Fibroblast of villous mesenchyme (primary cell): ENCODE measurements around the gene RAPGEF6. TPM values are rescaled to one million over a fixed set of nuclear protein-coding genes. Genes with fewer than 3 reads are reported as not detected.

Experiments
- DNase-seq: peaks from one replicate; pipeline ENCODE4 v3.0.0-alpha.2; 2010; ENCODE audit warnings: low read depth
- H3K4me3 ChIP-seq: 2 replicates; pipeline ENCODE4 v1.5.1; 2011; ENCODE audit warnings: low read depth, mild to moderate bottlenecking, low read length
- total RNA-seq: library from RNA; depleted of rRNA; stranded (reverse); fragments of >200 nt; gene quantifications from 2 replicates; pipeline ENCODE4 v1.2.3, GENCODE V29; 2012
- TF ChIP-seq, protein P1 (sequence below): IDR thresholded peaks from 2 replicates; pipeline ENCODE4 v1.5.1; 2012; ENCODE audit warnings: low read depth, mild to moderate bottlenecking, low read length; ENCODE audit not compliant: insufficient read depth

The RAPGEF6 gene
- total RNA-seq, 1 donor: 21.6 TPM

DNA sequence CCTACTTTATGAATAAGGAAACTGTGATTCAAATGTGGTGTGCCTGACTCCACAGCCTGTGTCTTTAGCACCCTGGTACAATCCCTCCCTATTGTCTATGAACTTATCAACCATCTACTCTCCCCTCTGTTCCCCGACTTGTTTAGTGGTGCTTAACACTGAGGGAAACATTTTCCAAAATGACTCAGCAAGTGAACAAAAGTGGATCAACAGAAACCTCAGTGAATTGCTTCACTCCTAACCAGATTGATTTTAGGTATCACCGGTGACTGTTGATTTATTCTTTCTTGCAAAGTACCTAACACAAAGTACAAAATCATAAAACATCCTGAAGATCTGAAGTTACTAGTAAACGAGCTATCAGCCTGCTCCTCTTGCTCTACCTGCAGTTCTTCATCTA lies 42.1 kb upstream of the RAPGEF6 start:
- TF ChIP-seq, protein P1, sequence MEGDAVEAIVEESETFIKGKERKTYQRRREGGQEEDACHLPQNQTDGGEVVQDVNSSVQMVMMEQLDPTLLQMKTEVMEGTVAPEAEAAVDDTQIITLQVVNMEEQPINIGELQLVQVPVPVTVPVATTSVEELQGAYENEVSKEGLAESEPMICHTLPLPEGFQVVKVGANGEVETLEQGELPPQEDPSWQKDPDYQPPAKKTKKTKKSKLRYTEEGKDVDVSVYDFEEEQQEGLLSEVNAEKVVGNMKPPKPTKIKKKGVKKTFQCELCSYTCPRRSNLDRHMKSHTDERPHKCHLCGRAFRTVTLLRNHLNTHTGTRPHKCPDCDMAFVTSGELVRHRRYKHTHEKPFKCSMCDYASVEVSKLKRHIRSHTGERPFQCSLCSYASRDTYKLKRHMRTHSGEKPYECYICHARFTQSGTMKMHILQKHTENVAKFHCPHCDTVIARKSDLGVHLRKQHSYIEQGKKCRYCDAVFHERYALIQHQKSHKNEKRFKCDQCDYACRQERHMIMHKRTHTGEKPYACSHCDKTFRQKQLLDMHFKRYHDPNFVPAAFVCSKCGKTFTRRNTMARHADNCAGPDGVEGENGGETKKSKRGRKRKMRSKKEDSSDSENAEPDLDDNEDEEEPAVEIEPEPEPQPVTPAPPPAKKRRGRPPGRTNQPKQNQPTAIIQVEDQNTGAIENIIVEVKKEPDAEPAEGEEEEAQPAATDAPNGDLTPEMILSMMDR: no peak
- DNase-seq: no peak
- no peak overlapping the region for H3K4me3 ChIP-seq

DNA sequence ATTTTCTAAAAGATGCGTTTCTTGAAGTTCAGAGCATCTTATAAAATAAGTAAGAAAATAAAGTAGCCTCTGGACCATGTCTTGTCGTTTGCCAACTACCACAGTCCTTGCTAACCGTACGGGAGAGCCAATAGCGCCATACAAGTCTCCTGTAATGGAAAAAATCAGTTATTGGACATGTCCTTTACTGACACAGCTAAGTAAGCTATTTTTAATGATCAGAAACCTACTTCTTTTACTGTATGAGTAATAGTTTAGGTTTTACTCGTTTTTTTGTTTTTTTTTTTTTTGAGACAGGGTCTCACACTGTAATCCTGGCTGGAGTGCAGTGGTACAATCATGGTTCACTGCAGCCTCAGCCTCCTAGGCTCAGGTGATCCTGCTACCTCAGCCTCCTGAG lies 37.7 kb upstream of the RAPGEF6 start:
- TF ChIP-seq, protein P1: no peak
- no peak overlapping the region for H3K4me3 ChIP-seq
- no peak for DNase-seq

DNA sequence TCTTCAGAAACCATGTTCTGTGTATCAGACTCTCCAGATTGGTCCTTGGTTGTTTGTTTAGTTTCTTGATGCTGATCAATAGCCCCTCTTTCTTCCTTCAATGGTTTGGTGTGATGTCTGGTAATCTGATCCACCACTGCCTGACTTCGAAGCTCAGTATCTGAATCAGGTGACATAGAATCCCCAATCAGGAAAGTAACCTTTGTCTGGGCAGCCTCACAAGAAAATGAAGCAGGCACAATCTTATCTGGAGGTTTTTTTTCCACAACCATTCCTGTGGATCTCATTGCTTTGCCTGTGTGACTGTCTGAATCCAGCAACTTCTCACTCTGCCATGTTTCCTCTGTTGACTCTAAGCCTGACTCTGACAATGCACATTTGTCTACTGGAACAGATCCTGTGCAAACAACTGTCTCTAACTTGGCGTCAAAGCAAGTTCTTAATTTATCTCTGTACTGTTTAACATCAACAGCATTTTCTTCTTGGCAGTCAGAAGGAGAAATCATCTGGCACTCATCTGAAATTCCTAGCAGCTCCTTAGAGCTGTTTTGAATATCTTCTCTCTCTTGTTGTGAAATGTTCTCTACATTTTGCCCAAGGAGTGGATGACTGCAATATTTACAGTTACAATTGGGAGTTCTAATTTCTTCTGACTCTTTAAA lies 37.1 kb upstream of the RAPGEF6 start:
- TF ChIP-seq, protein P1: no peak
- H3K4me3 ChIP-seq: no peak overlapping the region
- peak; percentile 94 for DNase-seq

DNA sequence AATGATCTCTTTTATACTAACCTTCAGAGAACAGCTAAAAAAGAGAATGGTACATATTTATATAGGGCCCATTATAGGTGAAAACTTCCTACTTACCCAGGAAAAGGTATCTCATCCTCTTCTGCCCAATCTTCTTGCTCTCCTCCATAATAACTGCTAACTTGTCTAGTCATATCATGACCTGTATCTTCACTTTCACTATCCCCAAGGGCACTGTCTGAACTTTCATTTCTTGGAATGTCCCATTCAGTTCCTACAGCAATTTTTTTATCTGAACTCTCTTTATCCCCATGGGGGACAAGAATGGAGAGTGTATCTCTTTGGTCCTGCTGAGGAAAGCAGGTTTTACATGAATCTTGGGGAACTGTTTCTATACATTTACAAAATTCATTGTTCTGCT lies 36.4 kb upstream of the RAPGEF6 start:
- TF ChIP-seq, protein P1: no peak
- H3K4me3 ChIP-seq: no peak overlapping the region
- peak; percentile 38 for DNase-seq

DNA sequence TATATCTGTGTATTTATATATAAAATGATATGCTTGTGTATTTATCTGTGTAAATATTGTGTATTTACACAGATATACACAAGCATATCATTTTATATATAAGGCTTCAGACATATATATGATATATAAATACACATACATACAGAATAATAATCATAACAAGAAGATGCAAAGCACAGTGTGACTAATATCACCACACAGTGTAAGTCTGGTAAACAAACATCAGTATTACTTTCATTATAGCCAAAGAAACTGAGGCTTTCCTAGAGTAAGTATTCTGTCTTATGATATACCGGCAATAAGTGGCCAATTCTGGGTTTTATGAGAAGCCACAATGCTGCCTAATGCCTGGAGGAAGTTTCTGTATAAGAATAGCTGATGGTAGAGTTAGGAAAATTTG lies 29.9 kb upstream of the RAPGEF6 start:
- no peak overlapping the region for H3K4me3 ChIP-seq
- TF ChIP-seq, protein P1: no peak

DNA sequence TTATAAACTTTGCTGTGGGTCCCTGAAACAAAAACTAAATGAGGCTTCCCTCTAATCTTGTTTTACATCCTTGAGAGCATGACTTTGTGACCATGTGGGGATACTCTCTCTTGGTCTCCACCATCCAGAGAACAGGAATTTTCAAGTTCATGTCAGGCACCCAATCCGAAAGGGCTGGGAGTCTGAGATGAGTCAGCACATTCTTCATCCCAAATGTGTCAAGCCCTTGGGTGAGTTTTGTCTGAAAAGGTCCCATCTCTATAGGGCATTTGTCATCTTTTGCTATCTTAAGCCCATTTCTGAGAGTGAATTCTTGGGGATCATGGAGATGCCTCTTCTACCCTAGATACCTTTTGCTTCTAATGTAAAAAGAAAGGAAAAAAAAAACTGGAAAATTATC lies 26.9 kb upstream of the RAPGEF6 start:
- TF ChIP-seq, protein P1: no peak
- DNase-seq: no peak
- H3K4me3 ChIP-seq: no peak overlapping the region

More for the DNA sequence above, 29.9 kb upstream of the RAPGEF6 start:
- DNase-seq: no peak

DNA sequence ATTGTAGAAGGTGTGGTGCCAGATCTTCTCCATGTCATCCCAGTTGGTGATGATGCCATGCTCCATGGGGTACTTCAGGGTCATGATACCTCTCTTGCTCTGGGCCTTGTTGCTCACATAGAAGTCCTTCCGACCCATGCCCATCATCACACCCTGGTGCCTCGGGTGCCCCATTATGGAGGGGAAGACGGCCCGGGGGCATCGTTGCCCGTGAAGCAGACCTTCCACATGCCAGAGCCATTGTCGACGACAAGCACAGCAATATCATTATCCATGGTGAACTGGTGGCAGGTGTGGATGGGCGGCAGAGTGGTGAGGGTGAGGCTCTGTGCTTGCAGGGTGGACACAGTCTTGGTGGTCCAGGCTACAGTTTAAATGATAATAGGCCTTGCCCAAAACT lies 24.8 kb upstream of the RAPGEF6 start:
- no peak for DNase-seq
- H3K4me3 ChIP-seq: no peak overlapping the region
- TF ChIP-seq, protein P1: no peak
